Fibroblast of lung (primary cell): ENCODE results near the gene NPTX2. TPM values are rescaled to one million over a fixed set of nuclear protein-coding genes. Genes with fewer than 3 reads are reported as not detected.

Experiments used
- DNase-seq, 2 donors: peaks; one replicate each; pipeline versions ENCODE4 v3.0.0 to v3.0.0-alpha.2; 2010; ENCODE audit warnings: low read depth in 2 of 2
- H2AFZ ChIP-seq: 2 replicates; pipeline ENCODE4 v1.5.1; 2012; ENCODE audit warnings: low read length, control low read depth, inconsistent platforms
- H3K27ac ChIP-seq: 2 replicates; pipeline ENCODE4 v1.5.1; 2011; ENCODE audit warnings: low read length, control low read depth; ENCODE audit not compliant: insufficient read depth
- H3K27me3 ChIP-seq: 2 replicates; pipeline ENCODE4 v1.5.1; 2011; ENCODE audit warnings: mild to moderate bottlenecking, low read length; ENCODE audit not compliant: control insufficient read depth, insufficient read depth
- H3K36me3 ChIP-seq: 2 replicates; pipeline ENCODE4 v1.5.1; 2011; ENCODE audit warnings: low read length; ENCODE audit not compliant: control insufficient read depth, insufficient read depth
- H3K4me1 ChIP-seq: 2 replicates; pipeline ENCODE4 v1.5.1; 2011; ENCODE audit warnings: low read length; ENCODE audit not compliant: control insufficient read depth, insufficient read depth; ENCODE audit errors: extremely low read depth
- H3K4me2 ChIP-seq: 2 replicates; pipeline ENCODE4 v1.5.1; 2011; ENCODE audit warnings: low read length, control low read depth; ENCODE audit not compliant: insufficient read depth; ENCODE audit errors: extremely low read depth
- H3K4me3 ChIP-seq, 4 experiments: fragments of 200-600 bp in 1 of 4; sonication (generic) in 1 of 4; replicated peaks in 1 of 4; 2 replicates each; pipeline ENCODE4 v1.5.1; 2011 to 2016; ENCODE audit warnings: low read length in 4 of 4, low read depth in 3 of 4, mild to moderate bottlenecking in 3 of 4, control low read depth in 2 of 4, inconsistent platforms in 1 of 4, mixed read lengths in 1 of 4; ENCODE audit not compliant: insufficient read depth in 1 of 4; ENCODE audit errors: control extremely low read depth in 1 of 4
- H3K79me2 ChIP-seq: 2 replicates; pipeline ENCODE4 v1.5.1; 2012; ENCODE audit warnings: mild to moderate bottlenecking, low read length, inconsistent platforms; ENCODE audit not compliant: control insufficient read depth, insufficient read depth
- H3K9ac ChIP-seq: 2 replicates; pipeline ENCODE4 v1.5.1; 2011; ENCODE audit warnings: mild to moderate bottlenecking, low read length, control low read depth; ENCODE audit not compliant: insufficient read depth
- H3K9me3 ChIP-seq: 2 replicates; pipeline ENCODE4 v1.5.1; 2012; ENCODE audit warnings: low read depth, low read length; ENCODE audit not compliant: control insufficient read depth, insufficient read depth
- H4K20me1 ChIP-seq: 2 replicates; pipeline ENCODE4 v1.5.1; 2011; ENCODE audit warnings: low read length; ENCODE audit not compliant: control insufficient read depth, insufficient read depth; ENCODE audit errors: extremely low read depth
- EZH2 ChIP-seq: IDR thresholded peaks from 2 replicates; pipeline ENCODE4 v1.5.1; 2012; ENCODE audit warnings: low read length, control low read depth, mild to moderate bottlenecking; ENCODE audit errors: missing control alignments
- polyA plus RNA-seq, 2 donors: library from polyadenylated mRNA; depleted of rRNA in 1 of 2; stranded (reverse) in 1 of 2; unstranded in 1 of 2; fragments of >200 nt; gene quantifications; 2 replicates each; pipeline ENCODE4 v1.2.1, GENCODE V29; 2011 to 2012; ENCODE audit warnings: missing spikeins in 1 of 2
- total RNA-seq: library from RNA; depleted of rRNA; stranded (reverse); fragments of >200 nt; gene quantifications from 2 replicates; pipeline ENCODE4 v1.2.1, GENCODE V29; 2014
- TF ChIP-seq, protein P1 (sequence below), 2 donors: IDR thresholded peaks in 1 of 2; conservative IDR thresholded peaks in 1 of 2; 1 replicate in 1 of 2; 2 replicates in 1 of 2; pipeline ENCODE4 v1.5.1; 2011 to 2012; ENCODE audit warnings: low read length in 2 of 2, control low read depth in 1 of 2, inconsistent platforms in 1 of 2, low read depth in 1 of 2, mild to moderate bottlenecking in 1 of 2

Gene NPTX2
- total and polyA plus RNA-seq, 2 donors (not counting 1 experiment from before 2014, with no cell fraction given) = under 0.01 to 0.03 TPM

GRCh38 chr7:98664882-98665281 lies 47.8 kb downstream of the NPTX2 start:
- no peak overlapping the region for H3K9ac ChIP-seq
- H3K4me3 ChIP-seq = no peak overlapping the region
- no peak for DNase-seq
- no peak overlapping the region for H3K27ac ChIP-seq
- no peaks in the 10 kb centered on the region for H3K4me1 ChIP-seq
- H3K36me3 ChIP-seq = no peaks in the 10 kb centered on the region
- H2AFZ ChIP-seq = no peak overlapping the region
- no peaks in the 10 kb centered on the region for H3K27me3 ChIP-seq
- H3K4me2 ChIP-seq = no peak overlapping the region
- H4K20me1 ChIP-seq = no peaks in the 10 kb centered on the region
- no peaks in the 10 kb centered on the region for H3K9me3 ChIP-seq
- no peaks in the 10 kb centered on the region for H3K79me2 ChIP-seq
- TF ChIP-seq, protein P1, sequence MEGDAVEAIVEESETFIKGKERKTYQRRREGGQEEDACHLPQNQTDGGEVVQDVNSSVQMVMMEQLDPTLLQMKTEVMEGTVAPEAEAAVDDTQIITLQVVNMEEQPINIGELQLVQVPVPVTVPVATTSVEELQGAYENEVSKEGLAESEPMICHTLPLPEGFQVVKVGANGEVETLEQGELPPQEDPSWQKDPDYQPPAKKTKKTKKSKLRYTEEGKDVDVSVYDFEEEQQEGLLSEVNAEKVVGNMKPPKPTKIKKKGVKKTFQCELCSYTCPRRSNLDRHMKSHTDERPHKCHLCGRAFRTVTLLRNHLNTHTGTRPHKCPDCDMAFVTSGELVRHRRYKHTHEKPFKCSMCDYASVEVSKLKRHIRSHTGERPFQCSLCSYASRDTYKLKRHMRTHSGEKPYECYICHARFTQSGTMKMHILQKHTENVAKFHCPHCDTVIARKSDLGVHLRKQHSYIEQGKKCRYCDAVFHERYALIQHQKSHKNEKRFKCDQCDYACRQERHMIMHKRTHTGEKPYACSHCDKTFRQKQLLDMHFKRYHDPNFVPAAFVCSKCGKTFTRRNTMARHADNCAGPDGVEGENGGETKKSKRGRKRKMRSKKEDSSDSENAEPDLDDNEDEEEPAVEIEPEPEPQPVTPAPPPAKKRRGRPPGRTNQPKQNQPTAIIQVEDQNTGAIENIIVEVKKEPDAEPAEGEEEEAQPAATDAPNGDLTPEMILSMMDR (conservative IDR thresholded peaks at IDR 0.05 in 1 of 2, IDR thresholded peaks at IDR 0.05 in 1 of 2; ENCODE audit: low read depth in 1 of 2, low read length in 2 of 2) = no peak
- TF ChIP-seq EZH2 = no peak

GRCh38 chr7:98668255-98668654 lies 51.2 kb downstream of the NPTX2 start:
- Histone ChIP-seq H3K27me3 (no peaks in the 10 kb centered on the region), H2AFZ (no peak overlapping the region), H3K9ac (no peak overlapping the region), H3K9me3 (no peaks in the 10 kb centered on the region), H3K4me3 (no peak overlapping the region), H3K79me2 (no peaks in the 10 kb centered on the region), H3K4me2 (no peak overlapping the region), H4K20me1 (no peaks in the 10 kb centered on the region), H3K27ac (no peak overlapping the region), H3K36me3 (no peaks in the 10 kb centered on the region), H3K4me1 (no peaks in the 10 kb centered on the region)
- DNase-seq = no peak
- no peak for TF ChIP-seq EZH2

DNA sequence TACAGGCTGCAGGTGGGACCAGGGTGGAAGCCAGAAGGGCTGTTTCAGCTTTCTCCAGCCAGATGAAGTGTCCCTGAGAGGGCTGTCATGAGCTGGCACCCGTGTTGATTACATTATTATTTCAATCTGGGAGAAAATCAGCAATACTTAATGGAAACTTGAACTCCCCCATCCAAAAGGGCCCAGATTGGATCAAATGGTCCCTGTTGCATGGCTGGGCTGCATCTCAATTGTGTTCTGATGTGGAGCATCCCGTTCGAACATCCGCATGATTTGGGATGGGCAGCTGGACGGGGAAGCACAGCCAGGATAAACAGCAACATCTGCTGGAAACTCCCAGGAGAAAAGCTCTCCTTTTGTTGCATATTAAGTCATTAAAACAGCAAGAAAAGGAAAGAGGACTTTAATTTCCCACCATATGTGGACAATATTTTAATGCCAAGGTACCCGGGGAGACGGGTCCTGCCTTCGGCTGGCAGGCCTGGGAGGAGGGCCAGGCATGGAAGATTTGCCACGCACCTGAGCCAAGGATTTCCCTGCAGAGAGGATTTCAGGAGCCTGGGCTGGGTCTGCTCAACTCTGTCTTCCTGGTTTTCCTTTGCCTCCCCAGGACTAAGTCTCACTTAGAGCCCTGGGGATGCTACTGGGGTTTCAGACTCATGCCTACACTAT lies 52.4 kb downstream of the NPTX2 start:
- TF ChIP-seq EZH2 = no peak
- TF ChIP-seq, protein P1 (conservative IDR thresholded peaks at IDR 0.05 in 1 of 2, IDR thresholded peaks at IDR 0.05 in 1 of 2; ENCODE audit: low read depth in 1 of 2, low read length in 2 of 2) = no peak
- Histone ChIP-seq H3K9me3 (no peaks in the 10 kb centered on the region), H3K4me3 (no peak overlapping the region), H3K36me3 (no peaks in the 10 kb centered on the region), H3K27me3 (no peaks in the 10 kb centered on the region), H4K20me1 (no peaks in the 10 kb centered on the region), H3K9ac (no peak overlapping the region), H3K4me2 (no peak overlapping the region), H3K27ac (no peak overlapping the region), H3K79me2 (no peaks in the 10 kb centered on the region), H2AFZ (no peak overlapping the region), H3K4me1 (no peaks in the 10 kb centered on the region)
- no peak for DNase-seq
